Ishikawa (cell line): ENCODE measurements around the gene UQCC2.

Source experiments
- CEBPB ChIP-seq: IDR thresholded peaks from 2 replicates; pipeline ENCODE4 v1.6.1; 2012
- CREB1 ChIP-seq: IDR thresholded peaks from 2 replicates; pipeline ENCODE4 v1.6.1; 2012; ENCODE audit warnings: low read depth
- EGR1 ChIP-seq: IDR thresholded peaks from 2 replicates; pipeline ENCODE4 v1.6.1; 2012
- EP300 ChIP-seq: IDR thresholded peaks from 2 replicates; pipeline ENCODE4 v1.6.1; 2012; ENCODE audit warnings: borderline replicate concordance
- FOXM1 ChIP-seq: IDR thresholded peaks from 2 replicates; pipeline ENCODE4 v1.6.1; 2012; ENCODE audit warnings: low read depth, borderline replicate concordance
- MAX ChIP-seq: IDR thresholded peaks from 2 replicates; pipeline ENCODE4 v1.6.1; 2012
- NFIC ChIP-seq: IDR thresholded peaks from 2 replicates; pipeline ENCODE4 v1.6.1; 2012
- RAD21 ChIP-seq: IDR thresholded peaks from 2 replicates; pipeline ENCODE4 v1.6.1; 2012; ENCODE audit warnings: low read depth
- TAF1 ChIP-seq: IDR thresholded peaks from 2 replicates; pipeline ENCODE4 v1.6.1; 2012; ENCODE audit warnings: low read depth, mild to moderate bottlenecking
- TCF12 ChIP-seq: IDR thresholded peaks from 2 replicates; pipeline ENCODE4 v1.6.1; 2012; ENCODE audit warnings: low read depth
- TEAD4 ChIP-seq: IDR thresholded peaks from 2 replicates; pipeline ENCODE4 v1.6.1; 2012
- YY1 ChIP-seq: IDR thresholded peaks from 2 replicates; pipeline ENCODE4 v1.6.1; 2012; ENCODE audit warnings: low read depth
- ZBTB7A ChIP-seq: IDR thresholded peaks from 2 replicates; pipeline ENCODE4 v1.6.1; 2012; ENCODE audit warnings: low read depth
- TF ChIP-seq, protein P1 (sequence below): IDR thresholded peaks from 2 replicates; pipeline ENCODE4 v1.6.1; 2012
- TF ChIP-seq, protein P2 (sequence below): IDR thresholded peaks from 2 replicates; pipeline ENCODE4 v1.6.1; 2012; ENCODE audit warnings: low read depth, mild to moderate bottlenecking

Gene UQCC2

DNA sequence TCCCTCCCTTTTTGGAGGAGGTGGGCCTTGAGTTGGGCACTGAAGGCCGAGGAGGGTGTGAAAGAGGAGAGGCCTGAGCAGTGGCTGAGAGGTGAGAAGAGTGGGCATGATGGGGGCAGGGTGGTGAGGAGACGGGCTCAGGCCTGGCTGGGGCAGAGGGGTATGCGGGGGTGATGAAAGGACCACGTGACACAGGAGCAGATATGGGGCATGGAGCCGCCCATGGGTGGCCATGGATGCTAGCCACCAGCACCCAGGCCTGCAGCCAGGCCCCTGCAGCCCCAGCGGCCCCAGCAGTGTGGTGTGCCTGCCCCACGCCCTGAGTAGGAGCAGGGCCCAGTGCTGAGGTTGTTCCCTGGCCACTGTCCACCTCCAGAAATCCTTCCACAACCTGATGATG lies 26.5 kb downstream of the UQCC2 start:
- TF ChIP-seq TEAD4 (no peak), MAX (no peak)

DNA sequence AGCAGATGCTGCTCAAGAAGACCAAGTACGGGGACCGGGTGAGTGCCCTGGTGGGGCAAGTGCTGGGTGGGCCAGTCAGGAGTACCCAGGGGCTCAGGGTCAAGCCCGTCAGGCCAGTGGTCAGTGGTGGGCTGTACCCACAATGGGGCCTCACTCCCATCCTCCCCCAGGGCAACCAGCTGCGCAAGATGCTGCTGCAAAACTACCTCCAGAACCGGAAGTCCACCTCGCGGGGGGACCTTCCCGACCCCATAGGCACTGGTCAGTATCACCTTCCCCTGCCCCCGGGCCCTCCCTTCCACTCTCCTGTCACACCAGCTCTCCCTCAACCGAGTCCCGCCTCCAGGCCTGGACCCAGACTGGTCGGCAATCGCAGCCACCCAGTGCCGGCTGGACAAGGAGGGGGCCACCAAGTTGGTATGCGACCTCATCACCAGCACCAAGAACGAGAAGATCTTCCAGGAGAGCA lies 27.0 kb downstream of the UQCC2 start:
- no peak for TF ChIP-seq EP300
- no peak for TF ChIP-seq ZBTB7A
- no peak for TF ChIP-seq FOXM1
- no peak for TF ChIP-seq CEBPB
- no peak for TF ChIP-seq YY1

DNA sequence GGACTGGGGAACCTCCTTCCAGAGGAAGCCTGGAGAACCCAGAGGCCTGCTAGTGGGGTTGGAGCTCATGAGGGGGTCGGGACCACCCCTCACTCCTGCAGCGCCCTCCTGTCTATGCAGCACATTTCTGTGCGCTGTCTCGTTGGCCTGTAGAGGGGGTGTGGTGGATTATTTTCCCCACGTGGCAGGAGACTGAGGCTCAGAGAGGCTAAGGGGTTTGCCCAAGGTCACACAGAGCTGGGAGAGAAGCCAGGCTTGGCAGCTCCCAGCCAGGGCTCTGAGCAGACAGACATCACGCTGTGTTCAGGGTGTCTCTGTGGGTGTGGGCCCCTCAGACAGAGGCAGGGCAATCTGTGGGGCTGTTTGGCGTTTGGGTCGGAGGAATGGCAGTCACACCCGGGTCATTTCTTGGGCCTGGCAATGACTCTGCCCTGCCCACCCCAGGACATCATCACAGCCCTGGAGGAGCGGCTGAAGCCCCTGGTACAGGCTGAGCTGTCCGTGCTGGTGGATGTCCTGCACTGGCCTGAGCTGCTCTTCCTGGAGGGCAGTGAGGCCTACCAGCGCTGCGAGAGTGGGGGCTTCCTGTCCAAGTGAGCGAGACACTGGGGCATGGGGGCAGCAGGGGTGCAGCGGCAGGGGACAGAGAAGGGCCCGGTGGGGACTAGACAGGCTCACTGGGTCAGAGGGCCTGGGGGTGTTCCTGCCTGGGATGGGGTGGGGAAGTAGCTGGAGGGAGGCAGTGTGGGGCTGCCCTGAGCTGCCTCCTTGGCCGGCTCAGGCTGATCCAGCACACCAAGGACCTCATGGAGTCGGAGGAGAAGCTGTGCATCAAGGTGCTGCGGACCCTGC lies 27.7 kb downstream of the UQCC2 start:
- TF ChIP-seq CEBPB (no peak), NFIC (no peak), CREB1 (no peak), MAX (no peak), YY1 (no peak), TAF1 (no peak), TCF12 (no peak), RAD21 (no peak), TEAD4 (no peak), EGR1 (no peak), FOXM1 (no peak), ZBTB7A (no peak), EP300 (no peak)
- TF ChIP-seq, protein P1, sequence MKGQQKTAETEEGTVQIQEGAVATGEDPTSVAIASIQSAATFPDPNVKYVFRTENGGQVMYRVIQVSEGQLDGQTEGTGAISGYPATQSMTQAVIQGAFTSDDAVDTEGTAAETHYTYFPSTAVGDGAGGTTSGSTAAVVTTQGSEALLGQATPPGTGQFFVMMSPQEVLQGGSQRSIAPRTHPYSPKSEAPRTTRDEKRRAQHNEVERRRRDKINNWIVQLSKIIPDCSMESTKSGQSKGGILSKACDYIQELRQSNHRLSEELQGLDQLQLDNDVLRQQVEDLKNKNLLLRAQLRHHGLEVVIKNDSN, result no peak
- TF ChIP-seq, protein P2, sequence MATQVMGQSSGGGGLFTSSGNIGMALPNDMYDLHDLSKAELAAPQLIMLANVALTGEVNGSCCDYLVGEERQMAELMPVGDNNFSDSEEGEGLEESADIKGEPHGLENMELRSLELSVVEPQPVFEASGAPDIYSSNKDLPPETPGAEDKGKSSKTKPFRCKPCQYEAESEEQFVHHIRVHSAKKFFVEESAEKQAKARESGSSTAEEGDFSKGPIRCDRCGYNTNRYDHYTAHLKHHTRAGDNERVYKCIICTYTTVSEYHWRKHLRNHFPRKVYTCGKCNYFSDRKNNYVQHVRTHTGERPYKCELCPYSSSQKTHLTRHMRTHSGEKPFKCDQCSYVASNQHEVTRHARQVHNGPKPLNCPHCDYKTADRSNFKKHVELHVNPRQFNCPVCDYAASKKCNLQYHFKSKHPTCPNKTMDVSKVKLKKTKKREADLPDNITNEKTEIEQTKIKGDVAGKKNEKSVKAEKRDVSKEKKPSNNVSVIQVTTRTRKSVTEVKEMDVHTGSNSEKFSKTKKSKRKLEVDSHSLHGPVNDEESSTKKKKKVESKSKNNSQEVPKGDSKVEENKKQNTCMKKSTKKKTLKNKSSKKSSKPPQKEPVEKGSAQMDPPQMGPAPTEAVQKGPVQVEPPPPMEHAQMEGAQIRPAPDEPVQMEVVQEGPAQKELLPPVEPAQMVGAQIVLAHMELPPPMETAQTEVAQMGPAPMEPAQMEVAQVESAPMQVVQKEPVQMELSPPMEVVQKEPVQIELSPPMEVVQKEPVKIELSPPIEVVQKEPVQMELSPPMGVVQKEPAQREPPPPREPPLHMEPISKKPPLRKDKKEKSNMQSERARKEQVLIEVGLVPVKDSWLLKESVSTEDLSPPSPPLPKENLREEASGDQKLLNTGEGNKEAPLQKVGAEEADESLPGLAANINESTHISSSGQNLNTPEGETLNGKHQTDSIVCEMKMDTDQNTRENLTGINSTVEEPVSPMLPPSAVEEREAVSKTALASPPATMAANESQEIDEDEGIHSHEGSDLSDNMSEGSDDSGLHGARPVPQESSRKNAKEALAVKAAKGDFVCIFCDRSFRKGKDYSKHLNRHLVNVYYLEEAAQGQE, result no peak

DNA sequence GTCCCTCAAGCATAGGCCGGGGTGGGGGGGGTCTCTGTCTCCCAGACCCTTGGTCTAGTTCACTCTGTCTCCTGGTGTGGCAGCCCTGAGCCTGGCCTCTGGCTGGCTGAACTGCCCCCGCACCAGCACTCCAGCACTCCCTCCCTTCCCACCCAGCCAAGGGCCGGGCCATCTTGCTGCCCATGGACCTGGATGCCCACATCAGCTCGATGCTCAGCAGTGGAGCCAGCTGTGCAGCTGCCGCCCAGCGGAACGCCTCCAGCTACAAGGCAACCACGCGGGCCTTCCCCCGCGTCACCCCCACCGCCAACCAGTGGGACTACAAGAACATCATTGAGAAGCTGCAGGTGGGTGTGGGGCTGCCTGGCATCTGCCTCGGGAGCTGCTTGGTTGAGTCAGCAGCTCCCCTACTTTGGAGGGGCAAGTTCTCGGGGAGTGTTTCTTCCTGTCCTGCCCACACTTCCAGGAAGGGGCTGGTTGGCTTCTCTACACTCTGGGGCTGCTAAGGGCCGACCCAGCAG lies 28.4 kb downstream of the UQCC2 start:
- TF ChIP-seq RAD21 (no peak), FOXM1 (no peak), MAX (no peak), TEAD4 (no peak), EGR1 (no peak), NFIC (no peak), CEBPB (no peak), CREB1 (no peak), ZBTB7A (no peak), EP300 (no peak), TAF1 (no peak), TCF12 (no peak), YY1 (no peak)
- TF ChIP-seq, protein P1, result no peak
- TF ChIP-seq, protein P2, result no peak

DNA sequence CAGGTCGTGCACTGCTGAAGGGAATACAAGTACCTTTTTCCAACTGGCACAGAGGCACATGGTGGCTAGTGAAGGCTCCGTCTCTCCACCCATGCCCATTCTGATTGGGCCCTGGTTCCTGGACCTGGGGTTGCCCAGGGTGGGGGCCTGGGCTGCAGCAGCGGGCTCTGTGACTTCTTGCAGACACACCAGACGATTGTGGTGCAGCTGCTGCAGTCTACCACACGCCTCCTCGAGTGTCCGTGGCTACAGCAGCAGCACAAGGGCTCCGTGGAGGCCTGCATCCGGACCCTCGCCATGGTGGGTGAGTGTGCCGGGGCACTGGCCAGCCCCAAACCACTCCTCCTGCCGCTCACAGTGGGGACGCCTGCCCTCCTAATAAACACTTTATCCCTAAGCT lies 29.2 kb downstream of the UQCC2 start:
- TF ChIP-seq TAF1, result no peak
- TF ChIP-seq YY1, result no peak
- no peak for TF ChIP-seq FOXM1
- TF ChIP-seq CEBPB, result no peak
- no peak for TF ChIP-seq TCF12
- no peak for TF ChIP-seq ZBTB7A
- TF ChIP-seq TEAD4, result no peak
- TF ChIP-seq, protein P2, result no peak
- no peak for TF ChIP-seq EGR1
